Activated CD4-positive, CD25-positive, alpha-beta regulatory T cell (primary cell): ENCODE data around the gene KCNN1.
"Not testable (repeated sequence)": the region's sequence is repeated elsewhere in the genome, so short reads cannot be mapped to it uniquely, and the experiment has no call there.

Experiments used
- DNase-seq, 4 experiments: peaks; one replicate each; lab custom pipeline; 2025; lab: John Stamatoyannopoulos, UW

Gene KCNN1

GRCh38 chr19:18000915-18001776 lies 34.2 kb downstream of the KCNN1 start:
- peak; percentile 66 to 92 (median 81) for DNase-seq

- DNase-seq = no peak
These were observed 35.0 kb downstream of the KCNN1 start for GRCh38 chr19:18001777-18002345.

DNA sequence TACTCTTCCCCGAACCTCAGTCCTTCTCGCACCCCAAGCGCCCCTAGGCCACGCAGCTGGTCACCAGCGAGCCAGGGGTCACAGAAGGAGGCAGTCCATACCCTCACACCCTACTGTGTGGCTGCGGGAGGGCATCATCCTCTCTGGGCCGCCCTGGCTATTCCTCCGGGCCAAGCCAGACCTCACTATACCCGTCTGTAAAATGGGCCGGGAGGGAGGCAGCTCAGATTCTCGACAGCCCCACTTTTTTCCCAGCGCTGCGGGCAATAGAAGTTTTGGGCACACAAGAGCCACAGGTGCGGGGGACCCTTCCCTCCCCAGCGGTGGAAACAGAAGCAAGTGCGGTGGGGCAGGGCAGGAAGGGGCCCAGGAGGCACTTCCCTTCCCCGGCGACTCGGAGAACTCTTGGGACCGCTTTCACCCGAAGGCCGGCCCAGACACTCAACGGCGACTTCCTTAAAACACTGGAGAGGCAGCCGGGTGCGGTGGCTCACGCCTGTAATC lies 35.5 kb downstream of the KCNN1 start:
- no peak for DNase-seq

DNA sequence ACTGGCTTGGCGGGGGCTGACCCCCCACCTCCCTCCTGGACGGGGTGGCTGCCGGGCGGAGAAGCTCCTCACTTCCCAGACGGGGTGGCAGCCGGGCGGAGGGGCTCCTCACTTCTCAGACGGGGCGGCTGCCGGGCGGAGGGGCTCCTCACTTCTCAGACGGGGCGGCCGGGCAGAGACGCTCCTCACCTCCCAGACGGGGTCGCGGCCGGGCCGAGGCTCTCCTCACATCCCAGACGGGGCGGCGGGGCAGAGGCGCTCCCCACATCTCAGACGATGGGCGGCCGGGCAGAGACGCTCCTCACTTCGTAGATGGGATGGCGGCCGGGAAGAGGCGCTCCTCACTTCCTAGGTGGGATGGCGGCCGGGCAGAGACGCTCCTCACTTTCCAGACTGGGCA lies 38.8 kb downstream of the KCNN1 start:
- not testable (repeated sequence) for DNase-seq

DNA sequence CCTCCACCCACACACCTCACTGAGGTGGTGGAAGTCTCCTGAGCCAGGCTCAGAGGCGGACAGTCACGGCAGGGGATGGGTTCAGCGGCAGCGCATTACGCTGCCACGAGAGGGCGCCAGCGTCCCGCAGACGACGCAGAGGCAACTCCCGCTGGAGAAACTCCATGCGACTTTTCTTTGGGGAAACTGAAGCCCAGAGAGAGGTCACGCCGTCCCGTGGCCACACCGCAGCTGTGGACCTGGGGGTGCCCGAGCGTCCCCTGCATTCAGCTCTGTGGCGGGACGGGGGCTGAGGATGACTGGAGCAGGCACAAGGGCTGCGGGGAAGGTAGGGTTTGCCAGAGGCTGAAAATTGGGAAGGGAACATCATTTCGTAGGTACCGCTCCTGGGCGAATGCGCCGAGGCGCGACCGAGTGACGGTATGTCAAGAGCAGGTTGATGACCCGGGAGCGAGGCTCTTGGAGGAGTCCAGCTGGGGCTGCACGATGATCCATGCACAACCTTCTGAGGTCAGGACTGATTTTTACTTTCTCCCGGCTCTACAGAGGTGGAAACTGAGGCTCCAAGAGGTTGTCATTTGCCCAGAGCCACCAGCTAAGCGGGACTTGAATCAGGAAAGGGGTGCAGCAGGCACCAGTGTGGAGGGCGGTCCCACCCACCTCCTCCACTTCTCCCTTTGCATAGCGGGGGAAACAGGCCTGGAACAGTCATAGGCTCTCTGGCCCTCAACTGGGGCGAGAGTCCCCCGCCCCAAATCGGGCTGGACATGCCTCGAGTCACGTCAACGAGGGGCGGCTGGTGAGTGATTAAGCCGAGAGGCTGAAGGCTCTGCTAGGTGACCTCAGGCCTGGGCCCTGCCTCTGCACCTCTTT lies 40.4 kb downstream of the KCNN1 start:
- peak; percentile 68 to 72 (median 71) for DNase-seq

- DNase-seq = peak; percentile 78 to 87 (median 86)
These were observed 41.2 kb downstream of the KCNN1 start, which contains the start of gene ARRDC2 for GRCh38 chr19:18007917-18008673. TSS of gene ARRDC2 (plus strand) at chr19:18008170. CDS start at chr19:18008311, 141 bp downstream.

DNA sequence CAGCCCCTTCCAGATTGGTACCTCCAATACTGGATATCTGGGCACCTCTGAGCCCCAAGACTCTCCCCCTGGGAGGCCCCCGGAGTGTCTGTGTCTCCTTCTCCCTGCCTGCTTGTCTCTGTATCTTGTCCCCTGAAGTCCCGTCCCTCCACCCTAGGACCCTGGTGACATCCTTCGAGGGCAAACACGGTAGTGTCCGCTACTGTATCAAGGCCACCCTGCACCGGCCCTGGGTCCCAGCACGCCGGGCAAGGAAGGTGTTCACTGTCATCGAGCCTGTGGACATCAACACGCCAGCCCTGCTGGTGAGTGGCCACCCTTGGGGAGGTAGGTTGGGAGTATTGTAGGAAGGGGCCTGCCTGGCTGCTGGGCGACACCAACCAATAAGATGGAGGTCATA lies 41.9 kb downstream of the KCNN1 start:
- no peak for DNase-seq

GRCh38 chr19:18009412-18010066 lies 42.6 kb downstream of the KCNN1 start:
- DNase-seq = no peak

- DNase-seq = no peak
These were observed 43.2 kb downstream of the KCNN1 start for GRCh38 chr19:18010149-18010548.

- no peak for DNase-seq
These were observed 46.6 kb downstream of the KCNN1 start for GRCh38 chr19:18013210-18014111.

DNA sequence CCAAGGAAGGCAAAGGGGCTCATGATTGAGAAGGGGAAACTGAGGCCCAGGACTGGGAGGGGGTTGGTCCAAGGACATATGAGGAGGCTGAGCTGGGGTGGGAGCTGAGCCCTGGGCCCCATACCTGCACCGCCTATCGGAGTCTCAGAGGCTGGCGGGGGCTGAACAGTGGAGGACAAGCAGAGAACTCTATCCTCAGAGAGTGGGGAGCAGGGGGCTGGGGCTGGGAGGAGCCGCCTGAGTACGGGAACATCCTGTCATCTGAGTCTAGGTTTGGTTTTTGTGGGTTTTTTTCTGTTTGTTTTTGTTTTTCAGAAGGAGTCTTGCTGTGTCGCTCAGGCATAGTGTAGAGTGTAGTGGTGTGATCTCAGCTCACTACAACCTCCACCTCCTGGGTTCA lies 47.3 kb downstream of the KCNN1 start:
- peak in 1 of 4 experiments; percentile 31 for DNase-seq

GRCh38 chr19:18016209-18016910 lies 49.5 kb downstream of the KCNN1 start:
- no peak for DNase-seq

- DNase-seq = no peak
These were observed 50.6 kb downstream of the KCNN1 start for GRCh38 chr19:18017275-18018083.

- no peak for DNase-seq
These were observed 53.5 kb downstream of the KCNN1 start for GRCh38 chr19:18020212-18021085.

- peak in 2 of 4 experiments; percentile 41 to 56 for DNase-seq
These were observed 54.3 kb downstream of the KCNN1 start for GRCh38 chr19:18021121-18021755.

DNA sequence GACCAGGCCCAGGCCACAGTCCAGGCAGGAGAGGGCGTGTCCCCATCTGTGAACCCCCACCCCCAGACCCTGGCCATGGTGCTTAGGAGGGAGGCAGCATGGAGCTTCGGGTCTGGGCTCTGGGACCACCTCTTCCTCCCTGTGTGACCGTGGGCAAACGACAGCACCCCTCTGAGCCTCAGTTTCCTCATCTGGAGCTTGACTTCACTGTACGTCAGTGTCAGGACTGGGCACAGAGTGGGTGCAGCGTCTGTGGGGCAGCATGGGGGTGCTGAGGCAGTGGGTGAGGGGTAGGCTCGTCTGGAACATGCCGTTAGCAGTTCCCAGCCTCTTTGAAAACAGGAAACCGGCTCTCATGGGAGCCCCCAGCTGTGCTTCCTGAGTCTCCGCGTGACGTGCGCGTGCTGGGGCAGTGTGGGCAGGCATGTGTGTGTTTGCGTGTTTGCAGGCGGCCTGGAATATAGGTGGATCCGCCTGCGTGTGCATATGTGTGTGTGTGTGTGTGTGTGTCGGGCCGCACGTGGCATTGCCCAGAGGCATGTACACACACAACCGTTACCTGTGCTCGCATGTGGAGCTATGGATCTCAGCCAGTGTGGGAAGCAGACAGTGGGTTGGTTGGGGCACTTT lies 56.8 kb downstream of the KCNN1 start:
- peak in 2 of 4 experiments; percentile 24 to 34 for DNase-seq
